ENCODE data around the gene NRXN3. TPM values are rescaled to one million over a fixed set of nuclear protein-coding genes. Genes with fewer than 3 reads are reported as not detected.

Gene NRXN3
- total RNA-seq, 2 experiments from 2014 or later: not detected

GRCh38 chr14:79432640-79433039 lies 1262.5 kb downstream of the NRXN3 start:
- no peak for DNase-seq (ENCODE audit: low spot score)
- no peaks in the 10 kb centered on the region for H4K20me1 ChIP-seq (ENCODE audit: insufficient read depth, low read length)
- ChIA-PET CTCF (ENCODE audit: unreplicated experiment) (no interaction called here), POLR2A (no interaction called here)
- H3K27ac ChIP-seq (ENCODE audit: low read depth, low read length, poor library complexity, severe bottlenecking): no peak overlapping the region
- TF ChIP-seq EZH2phosphoT487 (IDR thresholded peaks at IDR 0.05; ENCODE audit: borderline replicate concordance, low read depth, low read length): no peak
- TF ChIP-seq CTCF (conservative IDR thresholded peaks at IDR 0.05; ENCODE audit: low read length): no peak
- no peaks in the 10 kb centered on the region for H3K79me2 ChIP-seq (ENCODE audit: insufficient read depth, low read depth, low read length)
- no peak overlapping the region for H3K4me2 ChIP-seq (ENCODE audit: low read length)
- H3K9me2 ChIP-seq (ENCODE audit: insufficient read depth, low read length): no peaks in the 10 kb centered on the region
- H3K36me3 ChIP-seq (ENCODE audit: insufficient read depth, low read length): no peaks in the 10 kb centered on the region
- H3K4me1 ChIP-seq (ENCODE audit: insufficient read depth, low read length, poor library complexity, severe bottlenecking): no peaks in the 10 kb centered on the region
- BruUV-seq (replicated peaks): no TSS peak
- H3K9me3 ChIP-seq (ENCODE audit: low read length): no peaks in the 10 kb centered on the region
- no peak overlapping the region for H3K4me3 ChIP-seq (ENCODE audit: low read depth, low read length, poor library complexity, severe bottlenecking)
- intact Hi-C loops (cut with micrococcal nuclease; ENCODE audit: unreplicated experiment): no loop called here
- H2AFZ ChIP-seq (ENCODE audit: low read length): no peak overlapping the region

GRCh38 chr14:79436335-79436734 lies 1266.2 kb downstream of the NRXN3 start:
- Histone ChIP-seq H4K20me1 (ENCODE audit: insufficient read depth, low read length) (no peaks in the 10 kb centered on the region), H3K27ac (ENCODE audit: low read depth, low read length, poor library complexity, severe bottlenecking) (no peak overlapping the region), H3K4me2 (ENCODE audit: low read length) (no peak overlapping the region), H2AFZ (ENCODE audit: low read length) (no peak overlapping the region), H3K36me3 (ENCODE audit: insufficient read depth, low read length) (no peaks in the 10 kb centered on the region), H3K79me2 (ENCODE audit: insufficient read depth, low read depth, low read length) (no peaks in the 10 kb centered on the region), H3K4me1 (ENCODE audit: insufficient read depth, low read length, poor library complexity, severe bottlenecking) (no peaks in the 10 kb centered on the region), H3K9me3 (ENCODE audit: low read length) (no peaks in the 10 kb centered on the region), H3K9me2 (ENCODE audit: insufficient read depth, low read length) (no peaks in the 10 kb centered on the region), H3K4me3 (ENCODE audit: low read depth, low read length, poor library complexity, severe bottlenecking) (no peak overlapping the region)
- POLR2A ChIA-PET: interaction anchor here (0.6 kb wide), 1 partner anchor 169 kb away, joined by 3 read pairs; no protein-coding TSS in a partner anchor
- intact Hi-C loops (cut with micrococcal nuclease; ENCODE audit: unreplicated experiment): no loop called here
- CTCF ChIA-PET (ENCODE audit: unreplicated experiment): no interaction called here
- no TSS peak for BruUV-seq (replicated peaks)
- TF ChIP-seq EZH2phosphoT487 (IDR thresholded peaks at IDR 0.05; ENCODE audit: borderline replicate concordance, low read depth, low read length) (no peak), CTCF (conservative IDR thresholded peaks at IDR 0.05; ENCODE audit: low read length) (no peak)
- DNase-seq (ENCODE audit: low spot score): no peak

- BruUV-seq (replicated peaks): no TSS peak
- ChIA-PET CTCF (ENCODE audit: unreplicated experiment) (no interaction called here), POLR2A (no interaction called here)
- intact Hi-C loops (cut with micrococcal nuclease; ENCODE audit: unreplicated experiment): no loop called here
- H3K4me3 ChIP-seq (ENCODE audit: low read depth, low read length, poor library complexity, severe bottlenecking): no peak overlapping the region
- H3K4me1 ChIP-seq (ENCODE audit: insufficient read depth, low read length, poor library complexity, severe bottlenecking): no peaks in the 10 kb centered on the region
- no peaks in the 10 kb centered on the region for H4K20me1 ChIP-seq (ENCODE audit: insufficient read depth, low read length)
- no peak for TF ChIP-seq CTCF (conservative IDR thresholded peaks at IDR 0.05; ENCODE audit: low read length)
- no peaks in the 10 kb centered on the region for H3K9me2 ChIP-seq (ENCODE audit: insufficient read depth, low read length)
- H3K36me3 ChIP-seq (ENCODE audit: insufficient read depth, low read length): no peaks in the 10 kb centered on the region
- no peak overlapping the region for H2AFZ ChIP-seq (ENCODE audit: low read length)
- DNase-seq (ENCODE audit: low spot score): no peak
- no peak overlapping the region for H3K4me2 ChIP-seq (ENCODE audit: low read length)
- H3K27ac ChIP-seq (ENCODE audit: low read depth, low read length, poor library complexity, severe bottlenecking): no peak overlapping the region
- no peaks in the 10 kb centered on the region for H3K79me2 ChIP-seq (ENCODE audit: insufficient read depth, low read depth, low read length)
- no peaks in the 10 kb centered on the region for H3K9me3 ChIP-seq (ENCODE audit: low read length)
Observed at GRCh38 chr14:79437951-79438350, 1267.8 kb downstream of the NRXN3 start.
